ENCODE data around the gene SIRT7. TPM values are rescaled to one million over a fixed set of nuclear protein-coding genes. Genes with fewer than 3 reads are reported as not detected.

Gene SIRT7
- total RNA-seq, 1 experiment from 2014 or later = 24.2 TPM

GRCh38 chr17:81917565-81918332 lies at the start of gene SIRT7 (continued):
- TF ChIP-seq PRDM15 (CRISPR knock-in tag; IDR thresholded peaks at IDR 0.05) (no peak), ZNF232 (CRISPR knock-in tag; IDR thresholded peaks at IDR 0.05) (no peak), ATF3 (CRISPR knock-in tag; conservative IDR thresholded peaks at IDR 0.05) (no peak), GTF2I (CRISPR knock-in tag; conservative IDR thresholded peaks at IDR 0.05) (no peak), PRRX2 (CRISPR knock-in tag; IDR thresholded peaks at IDR 0.05) (0 out of 2 replicates have a peak, but pooled peaks have one; percentile 64), JUN (CRISPR knock-in tag; IDR thresholded peaks at IDR 0.05) (0 out of 2 replicates have a peak, but pooled peaks have one; percentile 27), FOXP1 (CRISPR knock-in tag; IDR thresholded peaks at IDR 0.05; ENCODE audit: borderline replicate concordance) (peak; percentile 70), NR1H2 (CRISPR knock-in tag; IDR thresholded peaks at IDR 0.05) (no peak), ZNF317 (CRISPR knock-in tag; IDR thresholded peaks at IDR 0.05; ENCODE audit: borderline replicate concordance, low read depth) (0 out of 2 replicates have a peak, but pooled peaks have one; percentile 29), MXD4 (CRISPR knock-in tag; IDR thresholded peaks at IDR 0.05; ENCODE audit: borderline replicate concordance) (no peak), TEAD1 (CRISPR knock-in tag; IDR thresholded peaks at IDR 0.05) (peak; percentile 65; the same call in 1 of the 2 replicates), ZNF263 (CRISPR knock-in tag; IDR thresholded peaks at IDR 0.05; ENCODE audit: low read depth) (no peak), NFATC4 (CRISPR knock-in tag; IDR thresholded peaks at IDR 0.05) (peak; percentile 64; the same call in 1 of the 2 replicates)

- CTCF ChIA-PET = interaction anchor here (0.8 to 2.6 kb wide), 12 partner anchors 7 to 98 kb away, joined by 3 to 13 read pairs (median 6); partner anchors contain the start of genes DCXR and MAFG
These were observed 49.2 kb upstream of the SIRT7 start for GRCh38 chr17:81967244-81967532.

More at GRCh38 chr17:81967244-81967532, 49.2 kb upstream of the SIRT7 start:
- Mint-ChIP-seq H3K27me3 (ENCODE audit: low read depth) (peaks cover 68% of the 10 kb centered on the region), H3K4me3 (no peak overlapping the region), H3K36me3 (no peaks in the 10 kb centered on the region), H3K4me1 (peaks cover 14% of the 10 kb centered on the region), H3K27ac (no peak overlapping the region), H3K9me3 (peaks cover under 1% of the 10 kb centered on the region; the same call in 1 of the 2 replicates)
- ATAC-seq (no peak), DNase-seq (ENCODE audit: low spot score) (no peak)
- TF ChIP-seq AR (CRISPR knock-in tag; IDR thresholded peaks at IDR 0.05) (no peak), CDX4 (CRISPR knock-in tag; IDR thresholded peaks at IDR 0.05; ENCODE audit: borderline replicate concordance) (no peak), ESRRA (CRISPR knock-in tag; IDR thresholded peaks at IDR 0.05; ENCODE audit: borderline replicate concordance) (no peak), RELA (CRISPR knock-in tag; IDR thresholded peaks at IDR 0.05; ENCODE audit: borderline replicate concordance) (no peak), ELF4 (CRISPR knock-in tag; IDR thresholded peaks at IDR 0.05; ENCODE audit: low read depth) (no peak), ATF2 (CRISPR knock-in tag; IDR thresholded peaks at IDR 0.05; ENCODE audit: borderline replicate concordance, low read depth) (no peak), ZNF671 (CRISPR knock-in tag; IDR thresholded peaks at IDR 0.05) (no peak), JAZF1 (CRISPR knock-in tag; IDR thresholded peaks at IDR 0.05) (no peak), MLX (CRISPR knock-in tag; IDR thresholded peaks at IDR 0.05) (no peak), ATF3 (CRISPR knock-in tag; conservative IDR thresholded peaks at IDR 0.05) (no peak)
- POLR2A ChIA-PET = interaction anchor here (2.1 kb wide), 1 partner anchor 9 kb away, joined by 7 read pairs; no protein-coding TSS in a partner anchor
